ENCODE measurements around the gene CNOT1. TPM values are rescaled to one million over a fixed set of nuclear protein-coding genes. Genes with fewer than 3 reads are reported as not detected.
A peak's percentile ranks its signal among the peaks of the same experiment; 100 is the strongest.

The CNOT1 gene
- total and polyA plus RNA-seq, 12 donors, result 40.9 to 189 (median 155) TPM

DNA sequence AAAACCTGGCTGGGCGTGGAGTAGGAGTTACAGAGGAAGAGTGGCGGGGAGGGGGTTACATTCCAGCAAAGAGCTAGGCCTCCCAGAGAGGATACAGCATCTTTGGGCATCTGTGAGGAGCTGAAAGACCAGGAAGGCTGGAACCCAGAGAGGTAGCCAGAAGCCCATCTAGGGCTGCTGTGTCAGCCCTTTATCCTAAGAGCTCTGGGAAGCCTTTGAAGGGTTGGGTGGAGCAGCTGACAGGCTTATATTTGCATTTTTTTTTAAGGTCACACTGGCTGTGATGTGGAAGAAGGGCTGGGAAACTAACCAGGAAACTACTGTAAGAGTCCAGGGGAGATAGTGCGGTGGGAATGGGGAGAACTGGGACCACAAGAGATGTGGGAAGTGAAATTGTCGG, 6.8 kb upstream of the CNOT1 start:
- Histone ChIP-seq H3K27me3 (no peaks in the 10 kb centered on the region), H3K9me3 (replicated peaks in 1 of 3) (no peaks in the 10 kb centered on the region), H3K4me3 (no peak overlapping the region), H3K4me1 (replicated peaks in 1 of 2) (no peaks in the 10 kb centered on the region), H3K36me3 (replicated peaks in 1 of 2) (no peaks in the 10 kb centered on the region), H3K27ac (no peak overlapping the region)
- intact Hi-C loops (cut with DNase I), result loop anchor here in 1 of 2 donors (10.0 kb wide), 1 partner anchor 132 kb away; the partner anchor contains the start of gene NDRG4
- peak in 1 of 7 donors; percentile 34 for DNase-seq
- WGBS, 4 donors, result 84 to 92% (median 90%) methylated on average over 4 of the region's 4 CpGs
- no peak for TF ChIP-seq POLR2A (IDR thresholded peaks at IDR 0.05)
- TF ChIP-seq, protein P1, sequence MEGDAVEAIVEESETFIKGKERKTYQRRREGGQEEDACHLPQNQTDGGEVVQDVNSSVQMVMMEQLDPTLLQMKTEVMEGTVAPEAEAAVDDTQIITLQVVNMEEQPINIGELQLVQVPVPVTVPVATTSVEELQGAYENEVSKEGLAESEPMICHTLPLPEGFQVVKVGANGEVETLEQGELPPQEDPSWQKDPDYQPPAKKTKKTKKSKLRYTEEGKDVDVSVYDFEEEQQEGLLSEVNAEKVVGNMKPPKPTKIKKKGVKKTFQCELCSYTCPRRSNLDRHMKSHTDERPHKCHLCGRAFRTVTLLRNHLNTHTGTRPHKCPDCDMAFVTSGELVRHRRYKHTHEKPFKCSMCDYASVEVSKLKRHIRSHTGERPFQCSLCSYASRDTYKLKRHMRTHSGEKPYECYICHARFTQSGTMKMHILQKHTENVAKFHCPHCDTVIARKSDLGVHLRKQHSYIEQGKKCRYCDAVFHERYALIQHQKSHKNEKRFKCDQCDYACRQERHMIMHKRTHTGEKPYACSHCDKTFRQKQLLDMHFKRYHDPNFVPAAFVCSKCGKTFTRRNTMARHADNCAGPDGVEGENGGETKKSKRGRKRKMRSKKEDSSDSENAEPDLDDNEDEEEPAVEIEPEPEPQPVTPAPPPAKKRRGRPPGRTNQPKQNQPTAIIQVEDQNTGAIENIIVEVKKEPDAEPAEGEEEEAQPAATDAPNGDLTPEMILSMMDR (IDR thresholded peaks at IDR 0.05), result no peak

DNA sequence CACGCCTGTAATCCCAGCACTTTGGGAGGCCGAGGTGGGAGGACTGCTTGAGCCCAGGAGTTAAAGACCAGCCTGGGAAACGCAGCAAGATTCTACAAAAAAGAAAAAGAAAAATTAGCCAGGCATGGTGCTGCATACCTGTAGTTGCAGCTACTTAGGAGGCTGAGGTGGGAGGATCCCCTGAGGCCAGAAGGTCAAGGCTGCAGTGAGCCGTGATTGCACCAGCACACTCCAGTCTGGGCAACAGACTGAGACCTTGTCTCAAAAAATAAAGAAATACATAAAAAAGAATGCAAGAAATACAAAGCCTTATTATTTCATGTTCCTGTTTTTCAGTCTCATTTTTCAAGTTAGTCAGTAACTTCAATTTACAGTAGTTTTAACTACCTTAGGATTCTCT, 5.9 kb upstream of the CNOT1 start:
- H3K9me3 ChIP-seq (replicated peaks in 1 of 3), result no peaks in the 10 kb centered on the region
- 75 to 89% (median 79%) methylated on average over 4 of the region's 4 CpGs for WGBS, 4 donors
- no peaks in the 10 kb centered on the region for H3K4me1 ChIP-seq (replicated peaks in 1 of 2)
- H3K27me3 ChIP-seq, result no peaks in the 10 kb centered on the region
- intact Hi-C loops (cut with DNase I), result loop anchor here in 1 of 2 donors (10.0 kb wide), 1 partner anchor 131 kb away; the partner anchor contains the start of gene NDRG4
- DNase-seq, result no peak
- H3K4me3 ChIP-seq, result no peak overlapping the region
- H3K36me3 ChIP-seq (replicated peaks in 1 of 2), result no peaks in the 10 kb centered on the region
- H3K27ac ChIP-seq, result no peak overlapping the region
- no peak for TF ChIP-seq POLR2A (IDR thresholded peaks at IDR 0.05)
- TF ChIP-seq, protein P1 (IDR thresholded peaks at IDR 0.05), result no peak

DNA sequence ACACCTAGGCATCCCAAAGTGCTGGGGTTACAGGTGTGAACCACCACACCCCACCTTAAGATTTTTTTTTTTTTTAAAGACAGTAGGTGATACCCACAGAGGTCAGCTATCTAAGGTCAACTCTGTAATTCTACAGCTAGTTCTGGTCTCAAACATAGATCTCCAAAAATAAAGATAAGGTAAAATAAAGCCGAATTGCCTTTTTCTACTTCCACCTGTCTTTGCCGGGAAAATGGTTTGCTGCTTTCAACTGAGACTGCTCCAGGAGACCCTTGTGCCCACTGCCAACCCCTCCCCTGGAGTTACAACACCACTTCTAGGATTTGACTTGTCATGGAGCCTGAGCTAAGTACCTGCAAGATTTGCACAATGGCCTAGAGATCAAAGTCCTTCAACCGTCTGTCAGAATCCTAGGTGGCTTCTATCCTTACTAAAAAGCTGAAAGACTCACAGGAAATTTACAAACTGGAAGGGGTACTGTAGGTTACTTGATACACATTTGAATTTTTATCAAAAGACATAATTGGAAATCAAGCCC, 4.7 kb upstream of the CNOT1 start:
- H3K27me3 ChIP-seq, result no peaks in the 10 kb centered on the region
- 72 to 83% (median 76%) methylated on average over 3 of the region's 3 CpGs for WGBS, 4 donors
- DNase-seq, result peak in 1 of 7 donors; percentile 21
- no peaks in the 10 kb centered on the region for H3K36me3 ChIP-seq (replicated peaks in 1 of 2)
- H3K4me1 ChIP-seq (replicated peaks in 1 of 2), result no peaks in the 10 kb centered on the region
- no peak overlapping the region for H3K4me3 ChIP-seq
- H3K9me3 ChIP-seq (replicated peaks in 1 of 3), result no peaks in the 10 kb centered on the region
- intact Hi-C loops (cut with DNase I), result loop anchor here in 1 of 2 donors (10.0 kb wide), 1 partner anchor 130 kb away; the partner anchor contains the start of gene NDRG4
- no peak overlapping the region for H3K27ac ChIP-seq
- no peak for TF ChIP-seq POLR2A (IDR thresholded peaks at IDR 0.05)
- TF ChIP-seq, protein P1 (IDR thresholded peaks at IDR 0.05), result no peak

DNA sequence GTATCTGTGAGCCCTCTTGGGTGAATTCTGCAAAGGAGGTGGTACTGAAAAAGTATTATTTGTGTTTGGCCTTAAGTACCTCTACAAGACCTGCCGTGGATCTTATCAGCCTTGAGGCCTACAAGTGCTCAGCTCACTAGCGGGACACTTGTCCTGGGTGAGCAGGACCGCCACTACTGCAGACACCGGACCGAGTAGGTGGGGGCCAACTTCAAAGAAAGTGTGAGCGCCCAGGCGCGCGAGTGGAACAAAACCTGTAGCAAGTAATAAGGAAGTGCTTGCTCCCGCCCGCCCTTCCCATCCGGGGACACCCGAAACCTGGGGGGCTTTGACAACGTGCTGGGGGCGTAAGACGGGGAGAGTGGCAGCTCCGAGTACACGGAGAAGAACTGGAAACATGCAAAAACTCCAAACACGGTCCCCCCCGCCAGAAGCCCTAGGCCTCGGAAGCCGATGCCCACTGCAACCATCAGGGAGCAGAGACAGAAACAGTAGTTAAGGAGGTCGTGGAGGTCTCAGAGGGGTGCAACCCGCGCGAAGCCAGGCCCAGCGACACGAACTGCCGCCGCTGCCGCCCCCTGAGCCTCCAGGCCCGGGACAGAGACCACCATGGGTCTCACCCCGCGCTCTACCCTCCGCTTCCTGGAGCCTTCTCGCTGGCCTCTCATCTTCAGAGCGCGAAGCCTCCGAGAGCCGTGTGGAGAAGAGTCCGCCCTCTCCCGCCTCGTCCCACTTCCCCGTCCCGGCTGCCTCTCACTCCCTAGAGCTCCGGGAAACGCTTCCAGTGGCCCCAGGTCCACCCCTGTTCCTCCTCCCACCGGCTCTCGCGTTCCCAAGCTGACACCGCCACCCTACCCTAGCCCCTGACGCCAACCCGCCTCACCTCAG, 537 bp downstream of the CNOT1 start:
- WGBS, 4 donors, result 0 to 1% (median 0%) methylated on average over 16 to 53 of the region's 53 CpGs
- Histone ChIP-seq H3K4me3 (peak overlapping the region; percentile 62 to 100 (median 94)), H3K27me3 (no peaks in the 10 kb centered on the region), H3K4me1 (replicated peaks in 1 of 2) (peaks cover 17 to 20% of the 10 kb centered on the region in 2 donors), H3K27ac (peak overlapping the region; percentile 90 to 100 (median 99)), H3K9me3 (replicated peaks in 1 of 3) (no peaks in the 10 kb centered on the region), H3K36me3 (replicated peaks in 1 of 2) (peaks cover 0 to 9% of the 10 kb centered on the region in 2 donors)
- TF ChIP-seq POLR2A (IDR thresholded peaks at IDR 0.05), result no peak
- TF ChIP-seq, protein P1 (IDR thresholded peaks at IDR 0.05), result no peak
- peak; percentile 48 to 78 (median 62) for DNase-seq
- intact Hi-C loops (cut with DNase I), result loop anchor here in 1 of 2 donors (10.0 kb wide), 1 partner anchor 114 kb away; the partner anchor contains the start of gene SETD6

Measured in adrenal gland (tissue), 12 donors.